OCI-LY7 (cell line): Measurements from ENCODE around the gene CDKAL1.

ENCODE experiments used
- EZH2phosphoT487 ChIP-seq: fragments of 200-600 bp; sonication (generic); IDR thresholded peaks from 2 replicates; pipeline ENCODE4 v1.6.1; 2018; ENCODE audit warnings: low read depth, borderline replicate concordance, mild to moderate bottlenecking, mixed run types, antibody characterized with exemption, low read length, moderate library complexity, mixed read lengths
- TF ChIP-seq, protein P1 (sequence below): fragments of 200-600 bp; sonication (generic); conservative IDR thresholded peaks from 2 replicates; pipeline ENCODE4 v1.5.1; 2014; ENCODE audit warnings: mild to moderate bottlenecking, antibody characterized with exemption, low read length, moderate library complexity, mixed read lengths

DNA sequence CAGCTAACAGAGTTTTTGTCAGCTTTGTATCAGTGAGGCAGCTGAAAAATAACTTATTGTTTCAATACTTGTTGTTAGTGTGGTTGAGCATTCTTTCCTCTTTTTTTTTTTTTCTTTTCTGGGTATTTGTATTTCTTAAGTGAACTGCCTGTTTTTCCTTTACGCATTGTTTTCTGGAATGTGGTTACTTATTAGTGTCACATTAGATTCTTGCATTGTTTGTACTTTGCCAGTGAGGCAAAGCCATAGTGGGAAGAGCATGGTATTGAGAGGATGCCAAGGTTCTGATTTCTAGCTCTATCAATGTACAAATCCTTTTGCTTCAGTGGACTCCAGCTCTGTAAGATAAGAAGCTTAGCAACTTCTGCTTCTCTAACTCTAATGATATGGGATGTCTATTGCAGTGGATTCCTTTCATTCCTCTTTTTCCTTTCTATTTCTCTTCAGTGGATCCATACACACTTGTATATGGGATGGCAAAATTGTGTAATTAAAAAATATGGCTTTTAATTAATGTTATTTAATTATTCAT, 3.9 kb downstream of the CDKAL1 start:
- TF ChIP-seq EZH2phosphoT487, result no peak
- TF ChIP-seq, protein P1, sequence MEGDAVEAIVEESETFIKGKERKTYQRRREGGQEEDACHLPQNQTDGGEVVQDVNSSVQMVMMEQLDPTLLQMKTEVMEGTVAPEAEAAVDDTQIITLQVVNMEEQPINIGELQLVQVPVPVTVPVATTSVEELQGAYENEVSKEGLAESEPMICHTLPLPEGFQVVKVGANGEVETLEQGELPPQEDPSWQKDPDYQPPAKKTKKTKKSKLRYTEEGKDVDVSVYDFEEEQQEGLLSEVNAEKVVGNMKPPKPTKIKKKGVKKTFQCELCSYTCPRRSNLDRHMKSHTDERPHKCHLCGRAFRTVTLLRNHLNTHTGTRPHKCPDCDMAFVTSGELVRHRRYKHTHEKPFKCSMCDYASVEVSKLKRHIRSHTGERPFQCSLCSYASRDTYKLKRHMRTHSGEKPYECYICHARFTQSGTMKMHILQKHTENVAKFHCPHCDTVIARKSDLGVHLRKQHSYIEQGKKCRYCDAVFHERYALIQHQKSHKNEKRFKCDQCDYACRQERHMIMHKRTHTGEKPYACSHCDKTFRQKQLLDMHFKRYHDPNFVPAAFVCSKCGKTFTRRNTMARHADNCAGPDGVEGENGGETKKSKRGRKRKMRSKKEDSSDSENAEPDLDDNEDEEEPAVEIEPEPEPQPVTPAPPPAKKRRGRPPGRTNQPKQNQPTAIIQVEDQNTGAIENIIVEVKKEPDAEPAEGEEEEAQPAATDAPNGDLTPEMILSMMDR, result no peak
